Measurements from ENCODE around the gene BRD3OS.

BRD3OS gene

GRCh38 chr9:134053941-134054761 lies 28.9 kb downstream of the BRD3OS start:
- DNase-seq = no peak

DNA sequence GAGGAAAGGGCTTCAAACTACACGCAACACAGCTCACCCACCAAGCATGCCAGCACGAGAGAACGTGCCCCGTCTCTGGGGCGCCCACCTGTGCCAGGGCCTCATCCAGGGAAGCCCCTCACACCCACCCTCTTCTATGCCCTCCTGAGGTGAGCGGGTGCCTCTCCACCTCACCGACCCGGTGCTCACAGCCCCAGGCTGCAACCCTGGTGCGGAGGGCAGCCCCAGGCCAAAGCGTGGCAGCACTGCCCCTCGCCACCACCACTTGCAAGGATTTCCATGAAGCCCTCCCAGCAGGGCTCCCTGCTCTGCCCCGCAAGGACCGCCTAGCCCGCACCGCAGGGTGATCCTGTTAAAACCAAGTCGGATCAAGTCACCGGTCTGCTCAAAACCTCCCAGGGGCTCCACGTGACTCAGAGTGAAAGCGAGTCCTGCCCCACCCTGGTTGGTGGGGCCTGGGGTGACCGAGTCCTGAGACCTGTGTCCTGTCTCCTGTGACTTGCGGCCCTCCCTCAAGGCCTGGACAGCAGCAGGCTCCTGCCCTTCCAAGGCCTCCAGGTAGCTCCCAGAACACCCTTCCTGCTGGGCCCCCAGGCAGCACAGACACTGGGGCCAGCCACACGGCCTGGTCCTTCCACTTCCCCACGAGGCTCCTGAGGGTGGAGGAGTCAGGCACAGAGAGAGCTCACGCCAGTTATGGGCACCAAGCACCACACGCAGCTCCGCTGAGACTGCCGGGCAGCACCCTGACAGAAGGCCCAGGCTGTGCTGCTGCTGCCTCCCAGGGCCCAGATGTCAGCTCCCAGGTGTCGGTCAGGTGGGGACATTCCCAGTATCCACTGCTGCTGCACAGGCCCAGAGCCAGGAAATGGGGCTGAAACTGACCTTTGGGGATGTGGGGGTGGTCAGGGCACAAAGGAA lies 29.9 kb downstream of the BRD3OS start:
- DNase-seq = no peak

DNA sequence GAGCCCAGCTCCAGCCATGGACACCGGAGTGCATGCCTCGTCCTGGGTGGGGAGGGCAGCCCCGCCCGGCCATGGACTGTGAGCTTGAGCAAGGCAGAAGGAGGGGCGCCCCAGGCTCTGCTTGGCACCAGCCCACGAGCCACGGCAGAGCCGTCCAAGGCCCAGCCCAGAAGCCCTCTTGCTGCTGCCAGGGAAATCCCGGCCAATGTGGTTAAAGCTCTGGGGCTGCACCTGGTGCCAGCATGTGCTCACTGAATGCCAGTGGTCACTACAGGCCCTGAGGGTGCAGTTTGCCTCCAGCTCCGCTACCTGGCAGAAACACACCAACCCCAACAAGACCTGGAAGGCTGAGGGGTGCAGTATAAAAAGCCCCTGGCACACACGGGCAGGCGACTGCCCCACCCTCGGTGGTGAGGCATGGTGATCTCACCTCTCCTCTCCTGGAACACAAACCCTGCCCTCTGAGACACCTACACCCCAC lies 30.7 kb downstream of the BRD3OS start:
- peak; percentile 65 for DNase-seq

DNA sequence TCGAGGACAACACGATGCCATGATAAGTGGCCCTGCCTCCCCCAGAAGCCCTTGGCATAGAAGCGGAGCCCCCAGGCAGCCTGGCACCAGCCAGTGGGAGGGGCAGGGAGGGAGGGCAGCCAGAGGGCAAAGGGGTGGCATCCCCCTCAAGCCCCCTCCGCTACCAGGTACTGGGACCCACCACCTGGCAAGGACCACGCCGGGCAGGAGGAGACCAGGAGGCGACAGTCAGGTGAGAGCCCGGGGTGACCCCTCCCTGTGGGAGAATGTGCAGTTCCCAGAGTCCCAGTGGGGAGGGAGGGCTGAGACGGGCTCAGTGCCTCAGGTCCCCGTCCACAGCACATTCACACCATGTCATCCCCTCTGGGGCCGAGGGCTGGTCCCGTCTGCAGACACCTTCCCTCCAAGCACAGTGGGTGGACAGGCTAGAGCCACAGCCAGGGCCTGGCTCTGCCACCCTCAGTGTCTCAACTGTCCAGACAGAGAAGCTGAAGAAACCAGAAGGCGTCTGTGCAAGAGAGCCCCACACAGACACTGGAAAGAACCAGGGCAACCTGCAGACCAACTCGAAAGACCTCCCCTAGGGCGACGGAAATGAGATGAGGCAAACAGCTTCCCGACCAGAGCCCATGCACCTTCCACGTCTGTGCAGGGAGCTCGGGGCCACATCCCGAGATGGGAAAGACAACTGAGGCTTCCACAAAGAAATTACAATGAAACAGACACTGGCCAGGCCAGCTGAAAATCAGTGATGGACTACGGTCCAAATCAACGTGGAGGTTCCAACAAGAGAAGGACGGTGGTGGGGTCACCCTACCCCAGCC lies 31.4 kb downstream of the BRD3OS start:
- DNase-seq = no peak

DNA sequence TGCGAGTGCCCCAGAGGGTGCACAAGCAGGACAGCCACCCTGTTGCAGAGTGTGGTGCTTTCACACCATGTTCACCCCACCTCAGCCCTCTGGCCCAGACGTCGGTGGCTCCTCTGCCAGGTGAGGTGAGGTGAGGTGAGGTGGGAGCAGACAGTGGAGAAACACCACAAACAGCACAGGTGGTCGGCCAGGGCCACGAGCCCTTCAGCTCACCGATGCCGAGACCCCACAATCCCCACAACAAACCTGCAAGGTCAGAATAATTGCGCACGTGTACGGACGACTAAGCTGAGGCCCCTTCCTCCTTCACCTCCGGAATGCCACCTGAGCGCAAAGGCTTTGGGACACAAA lies 32.0 kb downstream of the BRD3OS start:
- DNase-seq = no peak

DNA sequence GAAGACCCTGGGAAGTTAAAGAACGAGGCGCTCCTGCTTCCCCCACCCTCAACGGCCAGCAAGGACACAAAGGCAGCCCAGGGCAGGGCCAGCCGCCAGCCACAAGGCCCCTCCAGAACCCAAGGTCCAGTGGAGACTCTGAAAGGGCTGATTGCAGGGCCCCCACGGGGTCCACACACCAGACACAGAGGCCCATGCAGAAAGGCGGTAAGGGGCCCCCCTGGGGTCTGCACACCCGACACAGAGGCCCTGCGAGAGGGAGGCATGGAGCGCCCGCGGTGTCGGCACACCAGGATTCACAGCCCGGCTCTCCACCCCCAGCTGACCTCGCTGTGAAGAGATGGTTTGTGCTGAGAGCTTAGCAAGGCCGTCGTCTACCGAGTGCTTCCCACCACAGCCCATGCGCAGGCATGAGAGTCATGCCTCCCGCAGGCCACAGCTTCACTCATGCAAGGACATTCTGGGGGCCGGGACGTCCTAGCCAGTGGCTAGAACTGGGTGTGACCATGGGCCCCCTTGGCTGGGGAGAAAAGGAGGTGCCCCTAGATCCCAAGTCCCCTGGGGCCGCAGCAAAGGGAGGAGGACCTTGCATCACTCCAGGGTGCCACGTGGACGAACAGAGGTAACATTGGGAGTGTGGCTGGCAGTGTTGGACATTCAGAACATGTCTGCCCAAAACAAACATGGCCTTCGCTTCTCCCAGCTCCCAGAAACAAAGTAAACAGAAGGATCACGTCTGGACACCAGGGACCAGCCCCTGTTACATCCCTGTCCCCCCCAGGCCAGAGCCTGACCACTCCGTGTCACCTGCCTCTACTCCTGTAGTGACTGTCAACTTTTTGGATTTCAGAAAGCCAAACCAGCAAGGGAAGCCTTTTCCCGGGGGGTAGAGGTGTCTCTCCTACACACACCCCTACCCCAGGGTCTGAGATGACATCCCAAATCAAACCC lies 32.7 kb downstream of the BRD3OS start:
- no peak for DNase-seq

- DNase-seq = peak; percentile 62
Observed at GRCh38 chr9:134058716-134059115, 33.4 kb downstream of the BRD3OS start.

GRCh38 chr9:134059188-134059641 lies 33.9 kb downstream of the BRD3OS start:
- no peak for DNase-seq

GRCh38 chr9:134059661-134060395 lies 34.5 kb downstream of the BRD3OS start:
- no peak for DNase-seq

DNA sequence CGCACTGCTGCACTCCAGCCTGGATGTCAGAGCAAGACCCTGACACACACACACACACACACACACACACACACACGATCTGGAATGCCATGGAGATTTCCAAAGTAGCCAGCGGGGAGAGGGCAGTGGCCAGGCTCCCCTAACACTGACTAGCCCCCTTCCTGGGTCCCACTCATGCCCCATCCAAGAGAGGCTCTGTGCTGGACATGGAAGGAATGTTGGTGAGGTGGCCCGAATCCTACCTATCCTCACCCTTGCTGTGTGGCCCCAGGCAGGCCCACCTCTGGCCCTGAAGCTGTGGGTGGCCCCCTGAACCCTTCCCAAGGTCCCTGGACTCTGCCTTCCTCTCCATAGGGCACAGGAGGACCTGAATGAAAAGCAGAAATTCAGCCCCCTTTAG lies 35.3 kb downstream of the BRD3OS start:
- no peak for DNase-seq

GRCh38 chr9:134061019-134061687 lies 35.9 kb downstream of the BRD3OS start:
- no peak for DNase-seq

DNA sequence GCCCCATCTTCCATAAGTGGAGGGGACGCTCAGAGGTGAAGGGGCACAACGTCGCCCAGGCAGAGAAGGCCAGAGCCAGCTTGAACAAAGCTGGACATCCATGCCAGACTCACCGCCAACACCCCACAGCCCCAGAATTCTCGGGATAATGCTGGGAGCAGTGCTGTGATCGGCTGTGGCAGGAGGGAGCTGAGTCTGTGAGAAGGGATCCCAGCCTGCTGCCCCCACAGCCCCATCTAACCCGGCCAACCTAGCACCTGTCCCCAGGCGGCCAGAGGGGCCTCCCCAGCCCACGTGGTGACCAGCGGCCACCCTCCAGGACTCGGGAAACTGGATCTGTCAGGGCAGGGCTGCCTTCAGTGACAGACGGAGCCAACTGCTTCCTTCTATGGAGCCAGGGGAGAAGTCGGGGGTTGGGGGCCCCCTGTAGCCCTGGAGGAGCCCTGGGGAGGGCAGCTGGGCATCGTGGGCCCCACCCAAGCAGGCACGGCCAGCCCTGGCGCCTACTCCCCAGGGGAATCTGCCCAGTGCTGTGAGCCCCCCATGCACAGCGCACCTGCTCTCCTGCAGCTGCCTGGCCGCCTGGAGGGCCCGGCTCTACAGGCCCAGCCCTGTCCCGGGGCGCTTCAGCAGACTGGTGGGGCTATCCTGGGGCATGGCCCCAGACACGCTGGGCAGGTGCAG lies 36.5 kb downstream of the BRD3OS start:
- DNase-seq = no peak

GRCh38 chr9:134062461-134063087 lies 37.3 kb downstream of the BRD3OS start:
- DNase-seq = no peak

DNA sequence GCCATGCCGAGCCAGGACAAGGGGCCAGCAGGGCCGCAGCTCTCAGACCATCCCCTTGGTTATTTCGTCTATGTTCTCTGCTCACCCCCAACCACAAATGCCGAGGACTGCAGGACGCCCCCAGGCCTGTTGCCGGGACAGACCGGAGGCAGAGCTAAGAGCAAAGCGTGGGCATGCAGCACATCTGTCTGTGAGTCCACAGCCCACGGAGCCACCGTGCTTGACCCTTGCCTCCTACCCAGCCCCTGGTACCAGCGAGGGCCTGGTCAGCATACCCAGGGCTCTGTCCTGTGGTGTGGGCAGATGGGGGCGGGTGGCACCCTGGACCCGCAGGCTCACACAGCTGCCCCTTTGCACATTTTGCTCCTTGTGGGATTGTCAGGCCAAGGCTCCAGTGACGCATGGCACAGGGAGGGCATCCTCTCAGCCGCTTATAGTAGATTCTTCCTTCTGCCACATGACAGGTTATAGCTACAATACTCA lies 37.8 kb downstream of the BRD3OS start:
- DNase-seq = no peak

DNA sequence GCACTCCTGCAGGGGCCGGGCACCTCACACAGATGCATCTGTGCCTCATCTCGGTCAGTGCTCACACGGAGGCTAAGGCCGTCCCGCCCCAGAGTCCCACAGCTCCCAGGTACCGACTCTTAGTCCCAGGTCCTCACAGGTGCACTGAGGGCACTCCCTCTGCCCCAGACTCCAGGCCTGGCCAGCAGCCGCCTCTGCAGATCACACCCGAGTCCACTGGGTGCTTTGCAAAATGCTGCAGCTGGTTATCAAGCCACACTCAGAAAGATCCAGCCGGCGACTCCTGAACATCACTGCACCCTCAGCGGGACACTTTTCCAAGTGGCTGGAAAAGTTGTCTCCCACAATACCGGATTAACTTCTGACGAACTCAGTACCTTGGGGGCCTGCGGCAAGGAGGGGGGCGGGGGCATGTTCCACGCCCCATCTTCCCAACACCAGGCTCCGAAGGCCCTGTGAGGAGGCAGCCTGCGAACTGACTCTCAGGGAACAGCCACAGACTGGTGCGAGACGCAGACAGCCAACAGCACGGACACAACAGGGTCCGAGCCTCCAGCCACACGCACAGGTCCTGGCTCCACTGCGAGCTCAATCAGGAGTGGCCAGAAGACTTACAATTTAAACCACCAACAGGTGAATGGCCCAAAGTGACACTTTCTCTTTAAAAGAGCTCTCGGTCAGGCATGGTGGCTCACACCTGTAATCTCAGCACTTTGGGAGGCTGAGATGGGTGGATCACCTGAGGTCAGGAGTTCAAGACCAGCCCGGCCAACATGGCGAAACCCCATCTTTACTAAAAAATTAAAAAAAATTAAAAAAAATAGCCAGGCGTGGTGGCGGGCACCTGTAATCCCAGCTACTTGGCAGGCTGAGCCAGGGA lies 38.5 kb downstream of the BRD3OS start:
- DNase-seq = no peak

DNA sequence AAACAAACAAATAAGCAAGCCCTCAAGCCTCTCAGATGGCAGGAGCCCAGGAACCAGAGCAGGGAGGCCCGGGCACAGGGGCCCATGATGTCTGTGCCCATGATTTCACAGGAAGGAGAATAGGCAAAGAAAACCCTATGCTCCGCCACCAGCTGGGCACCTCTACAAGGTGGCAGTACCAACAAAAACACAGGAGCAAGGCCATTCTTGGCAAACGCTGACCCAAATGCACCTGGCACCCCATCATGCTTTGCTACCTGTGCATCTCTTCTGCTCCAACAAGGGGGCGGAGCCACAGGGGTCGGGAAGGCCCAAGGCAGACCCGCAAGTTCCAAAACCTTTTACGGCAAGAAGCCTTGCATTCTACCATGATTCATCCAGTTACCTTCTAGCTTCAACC lies 39.4 kb downstream of the BRD3OS start:
- DNase-seq = no peak

DNA sequence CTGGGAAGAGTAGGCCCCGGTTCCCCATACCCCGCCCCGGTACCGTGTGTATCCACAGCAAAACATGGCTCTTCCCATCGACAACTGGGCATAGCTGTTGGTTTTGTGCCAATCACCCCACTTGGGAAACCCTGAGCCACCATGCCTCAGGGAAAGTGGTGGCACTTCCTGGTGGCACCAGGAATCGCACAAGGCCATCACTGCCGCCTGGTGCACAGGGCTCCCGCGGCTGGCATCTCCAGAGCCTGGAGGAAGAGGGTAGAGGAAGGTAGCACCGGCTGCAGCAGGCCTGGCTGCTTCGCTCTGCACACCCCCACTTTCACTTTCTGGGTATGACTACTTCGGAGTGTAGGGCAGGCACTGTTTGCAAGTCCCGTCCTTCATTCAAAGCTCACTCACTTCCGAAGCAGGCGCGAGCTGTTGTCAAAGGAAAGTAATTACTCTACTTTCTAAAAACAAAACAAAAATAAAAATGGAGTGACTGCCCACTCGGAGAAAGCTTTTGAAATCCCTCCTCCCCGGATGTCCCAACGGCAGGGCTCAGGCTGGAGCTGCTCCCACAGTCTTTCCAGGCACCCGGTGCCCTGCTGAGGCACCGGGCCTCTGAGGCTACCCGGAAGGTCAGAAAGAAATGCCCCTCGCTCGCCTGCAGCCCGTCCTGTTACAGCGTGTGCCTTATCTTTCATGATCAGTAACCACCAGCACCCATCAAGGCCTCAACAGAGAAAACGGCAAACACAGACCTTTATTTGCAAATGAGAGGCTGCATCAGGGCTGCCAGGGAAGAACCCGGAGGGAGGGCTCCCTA lies 40.5 kb downstream of the BRD3OS start:
- peak; percentile 71 for DNase-seq
